Mammary epithelial cell (primary cell): ENCODE results near the gene CELF4.

Experiments
- EZH2 ChIP-seq: IDR thresholded peaks from 2 replicates; pipeline ENCODE4 v1.6.1; 2012; ENCODE audit warnings: low read length, inconsistent platforms, borderline replicate concordance
- TF ChIP-seq, protein P1 (sequence below), 2 donors: IDR thresholded peaks in 1 of 2; conservative IDR thresholded peaks in 1 of 2; 2 replicates each; pipeline ENCODE4 v1.5.1; 2011 to 2012; ENCODE audit warnings: inconsistent platforms in 2 of 2, low read length in 2 of 2, mild to moderate bottlenecking in 2 of 2, control low read depth in 1 of 2, low read depth in 1 of 2; ENCODE audit not compliant: insufficient read depth in 1 of 2; ENCODE audit errors: extremely low read depth in 1 of 2

DNA sequence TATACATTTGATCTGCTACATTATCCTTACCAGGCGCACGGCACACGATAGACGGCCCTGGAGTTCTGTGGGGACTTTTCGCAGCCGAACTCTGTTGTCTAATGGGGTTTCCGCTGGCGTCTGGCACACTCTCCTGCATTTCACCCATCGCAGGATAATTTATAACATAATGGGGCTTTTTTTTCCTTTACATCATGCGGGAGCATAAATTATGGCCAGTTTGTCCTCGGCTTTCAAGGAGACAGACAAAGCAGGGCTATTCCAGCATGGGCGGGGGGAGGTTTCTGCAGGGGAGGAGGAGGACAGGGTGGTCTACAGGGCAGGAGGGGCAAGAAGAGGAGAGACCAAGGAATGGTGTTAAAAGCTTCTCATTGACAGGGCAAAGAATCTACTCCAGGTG is 279.8 kb downstream of the CELF4 start:
- TF ChIP-seq, protein P1, sequence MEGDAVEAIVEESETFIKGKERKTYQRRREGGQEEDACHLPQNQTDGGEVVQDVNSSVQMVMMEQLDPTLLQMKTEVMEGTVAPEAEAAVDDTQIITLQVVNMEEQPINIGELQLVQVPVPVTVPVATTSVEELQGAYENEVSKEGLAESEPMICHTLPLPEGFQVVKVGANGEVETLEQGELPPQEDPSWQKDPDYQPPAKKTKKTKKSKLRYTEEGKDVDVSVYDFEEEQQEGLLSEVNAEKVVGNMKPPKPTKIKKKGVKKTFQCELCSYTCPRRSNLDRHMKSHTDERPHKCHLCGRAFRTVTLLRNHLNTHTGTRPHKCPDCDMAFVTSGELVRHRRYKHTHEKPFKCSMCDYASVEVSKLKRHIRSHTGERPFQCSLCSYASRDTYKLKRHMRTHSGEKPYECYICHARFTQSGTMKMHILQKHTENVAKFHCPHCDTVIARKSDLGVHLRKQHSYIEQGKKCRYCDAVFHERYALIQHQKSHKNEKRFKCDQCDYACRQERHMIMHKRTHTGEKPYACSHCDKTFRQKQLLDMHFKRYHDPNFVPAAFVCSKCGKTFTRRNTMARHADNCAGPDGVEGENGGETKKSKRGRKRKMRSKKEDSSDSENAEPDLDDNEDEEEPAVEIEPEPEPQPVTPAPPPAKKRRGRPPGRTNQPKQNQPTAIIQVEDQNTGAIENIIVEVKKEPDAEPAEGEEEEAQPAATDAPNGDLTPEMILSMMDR (conservative IDR thresholded peaks at IDR 0.05 in 1 of 2, IDR thresholded peaks at IDR 0.05 in 1 of 2; ENCODE audit: extremely low read depth in 1 of 2, insufficient read depth in 1 of 2, low read depth in 1 of 2, low read length in 2 of 2) = no peak
- no peak for TF ChIP-seq EZH2
